ENCODE data around the gene NDUFB3.

DNA sequence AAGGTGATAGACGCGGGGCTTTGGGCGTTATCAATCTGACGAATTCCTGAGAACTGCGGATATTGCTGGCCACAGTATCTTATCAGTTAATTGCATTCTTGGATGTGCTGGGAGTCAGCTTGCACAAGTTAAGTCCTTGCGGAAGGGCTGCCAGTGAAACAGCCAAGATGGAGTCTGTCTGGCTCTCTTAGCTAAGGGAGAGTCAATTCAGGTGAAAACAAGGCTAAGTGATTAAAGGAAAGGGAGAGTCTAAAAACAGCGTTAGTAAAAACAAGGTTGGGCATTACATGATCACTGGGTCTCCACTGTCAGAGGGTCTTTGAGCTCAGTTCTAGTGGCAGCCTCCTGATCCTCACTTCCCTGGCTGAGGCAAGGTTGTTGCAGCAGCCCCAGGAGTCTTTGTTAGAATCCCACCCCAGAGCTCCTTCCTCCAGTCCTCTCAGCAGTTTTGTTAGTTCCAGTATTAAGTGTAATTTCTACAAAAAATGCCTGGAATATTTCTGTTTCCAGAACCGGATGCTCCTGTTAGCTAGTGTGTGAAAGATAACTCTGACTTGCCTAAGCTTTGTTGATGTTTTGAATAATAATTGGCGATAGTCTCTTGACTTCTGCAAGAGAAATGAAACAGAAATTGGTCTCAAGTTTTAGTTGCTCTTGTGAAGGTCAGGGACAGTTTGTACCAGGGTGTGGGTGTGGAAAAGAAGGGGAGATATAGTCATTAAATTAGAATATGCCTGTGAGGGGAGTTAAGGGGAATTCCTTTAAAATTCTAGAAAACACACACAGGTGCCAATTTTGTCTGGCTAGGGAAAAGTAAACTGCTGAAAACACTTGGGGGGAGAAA is 54.7 kb downstream of the NDUFB3 start:
- TF ChIP-seq CTCF (conservative IDR thresholded peaks at IDR 0.05; ENCODE audit: low read depth in 2 of 2) (no peak), JUNB (IDR thresholded peaks at IDR 0.05; ENCODE audit: unreplicated experiment) (no peak), EZH2 (IDR thresholded peaks at IDR 0.05; ENCODE audit: low read depth, unreplicated experiment) (no peak), CREB1 (CRISPR knock-in tag; IDR thresholded peaks at IDR 0.05; ENCODE audit: low read depth) (no peak), ZNF462 (CRISPR knock-in tag; IDR thresholded peaks at IDR 0.05) (no peak), POLR2AphosphoS5 (IDR thresholded peaks at IDR 0.05; ENCODE audit: low read depth) (no peak), EZH2phosphoT487 (IDR thresholded peaks at IDR 0.05; ENCODE audit: unreplicated experiment) (no peak), ZNF114 (CRISPR knock-in tag; IDR thresholded peaks at IDR 0.05) (no peak), ZNF331 (CRISPR knock-in tag; IDR thresholded peaks at IDR 0.05; ENCODE audit: low read depth) (no peak), NANOG (IDR thresholded peaks at IDR 0.05; ENCODE audit: borderline replicate concordance) (no peak)
- TF ChIP-seq, protein P1, sequence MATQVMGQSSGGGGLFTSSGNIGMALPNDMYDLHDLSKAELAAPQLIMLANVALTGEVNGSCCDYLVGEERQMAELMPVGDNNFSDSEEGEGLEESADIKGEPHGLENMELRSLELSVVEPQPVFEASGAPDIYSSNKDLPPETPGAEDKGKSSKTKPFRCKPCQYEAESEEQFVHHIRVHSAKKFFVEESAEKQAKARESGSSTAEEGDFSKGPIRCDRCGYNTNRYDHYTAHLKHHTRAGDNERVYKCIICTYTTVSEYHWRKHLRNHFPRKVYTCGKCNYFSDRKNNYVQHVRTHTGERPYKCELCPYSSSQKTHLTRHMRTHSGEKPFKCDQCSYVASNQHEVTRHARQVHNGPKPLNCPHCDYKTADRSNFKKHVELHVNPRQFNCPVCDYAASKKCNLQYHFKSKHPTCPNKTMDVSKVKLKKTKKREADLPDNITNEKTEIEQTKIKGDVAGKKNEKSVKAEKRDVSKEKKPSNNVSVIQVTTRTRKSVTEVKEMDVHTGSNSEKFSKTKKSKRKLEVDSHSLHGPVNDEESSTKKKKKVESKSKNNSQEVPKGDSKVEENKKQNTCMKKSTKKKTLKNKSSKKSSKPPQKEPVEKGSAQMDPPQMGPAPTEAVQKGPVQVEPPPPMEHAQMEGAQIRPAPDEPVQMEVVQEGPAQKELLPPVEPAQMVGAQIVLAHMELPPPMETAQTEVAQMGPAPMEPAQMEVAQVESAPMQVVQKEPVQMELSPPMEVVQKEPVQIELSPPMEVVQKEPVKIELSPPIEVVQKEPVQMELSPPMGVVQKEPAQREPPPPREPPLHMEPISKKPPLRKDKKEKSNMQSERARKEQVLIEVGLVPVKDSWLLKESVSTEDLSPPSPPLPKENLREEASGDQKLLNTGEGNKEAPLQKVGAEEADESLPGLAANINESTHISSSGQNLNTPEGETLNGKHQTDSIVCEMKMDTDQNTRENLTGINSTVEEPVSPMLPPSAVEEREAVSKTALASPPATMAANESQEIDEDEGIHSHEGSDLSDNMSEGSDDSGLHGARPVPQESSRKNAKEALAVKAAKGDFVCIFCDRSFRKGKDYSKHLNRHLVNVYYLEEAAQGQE (IDR thresholded peaks at IDR 0.05; ENCODE audit: unreplicated experiment): no peak
- TF ChIP-seq, protein P2, sequence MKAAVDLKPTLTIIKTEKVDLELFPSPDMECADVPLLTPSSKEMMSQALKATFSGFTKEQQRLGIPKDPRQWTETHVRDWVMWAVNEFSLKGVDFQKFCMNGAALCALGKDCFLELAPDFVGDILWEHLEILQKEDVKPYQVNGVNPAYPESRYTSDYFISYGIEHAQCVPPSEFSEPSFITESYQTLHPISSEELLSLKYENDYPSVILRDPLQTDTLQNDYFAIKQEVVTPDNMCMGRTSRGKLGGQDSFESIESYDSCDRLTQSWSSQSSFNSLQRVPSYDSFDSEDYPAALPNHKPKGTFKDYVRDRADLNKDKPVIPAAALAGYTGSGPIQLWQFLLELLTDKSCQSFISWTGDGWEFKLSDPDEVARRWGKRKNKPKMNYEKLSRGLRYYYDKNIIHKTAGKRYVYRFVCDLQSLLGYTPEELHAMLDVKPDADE (IDR thresholded peaks at IDR 0.05): no peak

Data from GM23338 (cell line).